NCI-H2196 (cell line): ENCODE measurements around the gene ECEL1.

Experiments used
- DNase-seq: peaks from one replicate; lab custom pipeline; 2025; ENCODE audit not compliant: unreplicated experiment; lab: John Stamatoyannopoulos, UW

The ECEL1 gene

DNA sequence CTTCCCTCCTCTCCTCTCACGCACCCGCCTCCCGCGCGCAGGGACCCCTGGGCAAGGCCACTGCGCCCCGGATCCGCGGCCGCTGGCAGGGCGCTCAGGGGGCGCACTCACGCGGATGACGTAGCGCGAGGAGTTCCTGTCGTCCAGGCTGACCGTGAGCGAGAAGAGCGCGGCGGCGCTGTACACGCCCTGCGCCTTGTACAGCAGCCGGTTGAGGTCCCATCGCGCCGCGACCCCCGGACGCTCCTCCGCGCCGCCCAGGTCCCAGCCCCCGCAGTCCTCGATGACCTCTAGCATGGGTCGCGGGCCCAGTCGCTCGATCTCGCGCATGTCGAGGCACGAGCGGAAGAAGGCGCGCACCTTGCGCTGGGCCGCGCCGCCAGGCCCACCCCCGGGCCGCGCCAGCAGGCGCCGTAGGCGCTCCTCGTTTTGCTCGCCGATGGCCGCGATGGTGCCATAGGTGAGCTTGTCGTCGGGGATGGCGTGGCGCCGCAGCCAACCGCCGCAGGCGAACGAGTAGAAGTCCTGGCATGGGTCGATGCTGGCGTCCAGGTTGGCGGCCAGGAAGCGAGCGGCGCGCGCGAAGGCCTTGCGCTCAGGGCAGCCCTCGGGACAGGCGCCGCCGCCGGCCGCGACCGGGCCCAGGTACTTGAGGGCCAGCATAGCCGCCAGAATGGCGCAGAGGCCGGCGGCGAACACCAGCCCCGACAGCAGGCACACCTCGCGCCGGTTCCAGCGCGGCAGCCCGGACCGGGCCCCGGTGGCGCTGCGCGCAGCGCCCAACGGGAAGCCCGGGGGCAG is 1.7 kb downstream of the ECEL1 start:
- DNase-seq: no peak

GRCh38 chr2:232485348-232485756 is 2.3 kb downstream of the ECEL1 start:
- DNase-seq: no peak

GRCh38 chr2:232484628-232485347 is 2.8 kb downstream of the ECEL1 start:
- DNase-seq: no peak

- no peak for DNase-seq
Observed at GRCh38 chr2:232483923-232484627, 3.6 kb downstream of the ECEL1 start.

GRCh38 chr2:232483311-232483922 is 4.2 kb downstream of the ECEL1 start:
- DNase-seq: no peak

- no peak for DNase-seq
Observed at GRCh38 chr2:232482301-232483238, 5.1 kb downstream of the ECEL1 start.

DNA sequence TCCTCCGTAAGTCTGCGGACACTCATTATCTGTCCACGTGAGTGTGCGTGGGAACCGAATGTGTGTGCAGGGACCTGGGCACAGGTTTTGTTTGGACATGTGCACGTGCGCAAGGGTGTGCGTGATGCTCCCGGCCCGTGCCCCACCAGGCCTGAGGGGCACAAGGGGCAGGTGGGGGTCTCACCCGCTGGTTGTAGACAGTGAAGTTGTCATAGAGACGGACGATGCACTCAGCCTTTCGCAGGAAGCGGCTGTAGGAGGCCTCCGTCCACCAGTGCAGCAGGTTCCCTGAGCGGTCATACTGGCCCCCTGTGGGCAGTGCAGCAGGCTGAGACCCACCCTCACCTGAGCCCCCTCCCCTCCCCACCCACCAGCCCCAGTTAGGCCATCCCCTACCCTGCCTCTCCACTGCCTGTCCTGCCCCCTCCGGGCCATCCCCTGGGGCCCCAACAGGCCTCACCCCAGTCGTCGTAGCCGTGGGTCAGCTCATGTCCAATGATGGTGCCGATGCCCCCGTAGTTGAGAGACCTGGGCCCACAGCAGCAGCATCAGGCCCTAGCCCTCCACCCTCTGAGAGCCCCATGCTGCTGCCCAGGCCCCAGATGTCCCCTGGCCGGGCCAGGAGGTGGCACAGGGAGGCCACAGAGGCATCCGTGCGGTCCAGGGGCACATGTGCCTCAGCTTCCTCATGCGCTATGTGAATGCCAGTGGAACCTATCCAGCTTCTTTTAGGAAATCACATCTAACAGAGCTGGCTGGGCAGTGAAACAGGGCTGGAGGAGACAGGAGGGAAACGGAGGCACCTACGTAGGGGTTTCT is 6.1 kb downstream of the ECEL1 start:
- DNase-seq: no peak

- DNase-seq: no peak
Observed at GRCh38 chr2:232480201-232481190, 7.1 kb downstream of the ECEL1 start.

DNA sequence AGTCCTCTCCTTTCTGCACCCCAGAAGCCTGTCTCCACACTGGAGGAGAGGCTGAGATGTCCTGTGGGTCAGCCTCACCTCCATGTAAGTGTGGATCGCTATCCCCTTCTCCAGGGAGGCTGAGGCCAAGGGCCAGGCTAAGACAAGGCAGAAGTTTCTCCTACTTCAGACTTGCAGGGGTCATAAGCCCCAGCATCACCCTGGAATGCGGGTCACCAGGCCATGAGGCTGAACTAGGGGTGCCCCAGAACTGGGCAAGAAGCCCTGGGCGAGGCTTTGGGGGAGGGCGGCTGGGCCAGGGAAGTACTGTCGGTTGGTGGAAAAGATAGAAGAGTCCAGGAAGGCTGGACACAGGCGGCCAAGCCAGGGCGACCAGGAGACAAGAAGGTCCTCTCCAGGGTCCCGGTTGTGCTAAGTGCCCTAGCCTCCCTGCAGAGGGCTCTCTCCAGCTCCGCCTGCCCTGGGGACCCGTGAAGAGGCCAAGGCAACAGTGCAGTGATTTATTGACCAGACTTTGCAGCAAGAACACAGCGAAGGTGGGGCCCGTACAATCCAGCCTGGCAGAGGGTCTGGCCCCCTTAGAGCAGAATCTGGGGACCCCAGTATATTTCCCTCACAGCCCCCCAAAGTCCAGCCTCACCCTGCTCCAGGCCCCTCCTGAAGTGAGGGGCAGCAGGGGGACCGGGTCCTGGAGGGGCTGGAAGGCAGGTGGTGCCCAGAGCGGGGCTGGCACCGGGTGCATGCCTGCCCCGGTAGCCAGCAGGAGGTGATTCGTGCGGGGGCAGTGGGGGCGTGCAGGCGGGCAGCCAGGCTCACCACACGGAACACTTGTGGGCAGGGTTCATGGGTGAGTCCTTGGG is 8.1 kb downstream of the ECEL1 start:
- no peak for DNase-seq

- no peak for DNase-seq
Observed at GRCh38 chr2:232478571-232479340, 8.9 kb downstream of the ECEL1 start.

- no peak for DNase-seq
Observed at GRCh38 chr2:232477751-232478510, 9.7 kb downstream of the ECEL1 start.

- no peak for DNase-seq
Observed at GRCh38 chr2:232476791-232477190, 10.8 kb downstream of the ECEL1 start.

DNA sequence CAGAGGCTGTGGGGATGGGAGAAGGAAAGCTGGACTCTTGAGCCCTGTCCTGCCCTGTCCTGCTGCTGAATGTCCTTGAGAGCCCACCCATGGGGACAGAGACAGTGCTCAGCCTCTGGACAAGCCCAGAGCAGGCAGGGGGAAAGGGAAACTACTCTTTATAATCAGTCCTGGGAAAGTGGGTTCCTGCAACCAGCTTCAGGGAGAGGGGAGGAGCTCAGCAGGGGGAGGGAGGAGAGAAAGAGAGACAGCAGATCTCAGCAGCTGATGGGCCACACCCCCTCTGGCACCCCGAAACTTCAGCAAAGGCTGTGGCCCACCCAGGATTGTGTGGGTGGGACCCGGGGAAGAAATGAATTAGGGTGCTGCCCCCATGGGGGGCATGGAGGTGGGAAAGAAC is 11.6 kb downstream of the ECEL1 start:
- no peak for DNase-seq

- DNase-seq: peak; percentile 42
Observed at GRCh38 chr2:232473467-232473890, 14.2 kb downstream of the ECEL1 start.

- DNase-seq: no peak
Observed at GRCh38 chr2:232466221-232466620, 21.4 kb downstream of the ECEL1 start.

DNA sequence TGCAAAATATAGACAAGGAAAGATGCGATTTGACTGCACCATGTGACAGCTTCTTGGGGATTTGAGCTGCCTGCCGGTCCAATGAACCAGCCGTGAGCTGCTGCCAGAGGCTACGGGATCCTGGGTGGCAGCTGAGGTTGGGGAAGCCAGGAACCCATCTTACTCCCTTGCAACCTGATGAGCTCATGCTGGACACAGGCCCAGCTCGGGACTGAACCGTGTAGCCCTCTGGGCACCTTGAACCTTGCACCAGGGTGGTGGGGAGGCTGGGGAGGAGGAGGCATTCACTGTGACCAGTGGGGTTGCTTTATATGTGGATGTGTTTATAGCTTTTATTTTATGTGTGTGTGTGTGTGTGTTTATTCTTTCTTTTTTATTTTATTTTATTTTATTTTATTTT is 22.6 kb downstream of the ECEL1 start:
- DNase-seq: no peak
